PC-3 (cell line): ENCODE measurements around the gene P4HB. TPM values are rescaled to one million over a fixed set of nuclear protein-coding genes. Genes with fewer than 3 reads are reported as not detected.

ENCODE experiments used
- ATAC-seq: fragments of 200-7000 bp; cut with Tn5 transposase; 2 replicates; pipeline ENCODE4 v1.9.1; 2020; ENCODE audit warnings: mild to moderate bottlenecking, moderate library complexity
- BruUV-seq: library from RNA; stranded (reverse); fragments of 400-500 nt; replicated peaks from 2 replicates; lab custom pipeline; 2021; lab: Mats Ljungman, UMichigan
- CTCF ChIA-PET: fragments of 300-600 bp; sonication (Branson Sonifier 250); formaldehyde crosslinking; loops from one replicate; lab custom pipeline; 2022; ENCODE audit warnings: antibody characterized with exemption; lab: Charles Lee
- POLR2A ChIA-PET: fragments of 300-600 bp; sonication (Branson Sonifier 250); formaldehyde crosslinking; loops from one replicate; lab custom pipeline; 2022; ENCODE audit warnings: antibody characterized with exemption; ENCODE audit not compliant: unreplicated experiment; lab: Charles Lee
- DNase-seq: peaks from one replicate; pipeline ENCODE4 v3.0.0-alpha.2; 2015
- H2AFZ ChIP-seq: fragments of 300-600 bp; sonication (generic); 2 replicates; pipeline ENCODE4 v1.6.0; 2016; ENCODE audit warnings: antibody characterized with exemption, low read length
- H3F3A ChIP-seq: fragments of 300-600 bp; sonication (generic); one replicate; pipeline ENCODE4 v1.6.0; 2017; ENCODE audit warnings: antibody characterized with exemption, low read length, control low read depth, mild to moderate bottlenecking; ENCODE audit not compliant: unreplicated experiment
- H3K27ac ChIP-seq: fragments of 300-600 bp; sonication (generic); 2 replicates; pipeline ENCODE4 v1.5.1; 2016; ENCODE audit warnings: mild to moderate bottlenecking, low read length
- H3K27me3 ChIP-seq: fragments of 300-600 bp; sonication (generic); 2 replicates; pipeline ENCODE4 v1.6.1; 2016; ENCODE audit warnings: low read length, mixed read lengths
- H3K36me3 ChIP-seq: fragments of 300-600 bp; sonication (generic); 2 replicates; pipeline ENCODE4 v1.6.1; 2016; ENCODE audit warnings: low read depth, mixed run types, low read length, mixed read lengths
- H3K4me1 ChIP-seq: fragments of 300-600 bp; sonication (generic); 2 replicates; pipeline ENCODE4 v1.5.1; 2016; ENCODE audit warnings: low read length; ENCODE audit not compliant: insufficient read depth
- H3K4me2 ChIP-seq: fragments of 300-600 bp; sonication (generic); 2 replicates; pipeline ENCODE4 v1.6.0; 2016; ENCODE audit warnings: low read length
- H3K4me3 ChIP-seq: fragments of 300-600 bp; sonication (generic); 2 replicates; pipeline ENCODE4 v1.5.1; 2016; ENCODE audit warnings: mild to moderate bottlenecking, low read length, mixed read lengths
- H3K79me2 ChIP-seq: fragments of 300-600 bp; sonication (generic); 2 replicates; pipeline ENCODE4 v1.6.1; 2017; ENCODE audit warnings: low read length, mixed read lengths
- H3K9ac ChIP-seq: fragments of 300-600 bp; sonication (generic); 2 replicates; pipeline ENCODE4 v1.6.0; 2016; ENCODE audit warnings: mild to moderate bottlenecking, low read length
- H3K9me2 ChIP-seq: fragments of 300-600 bp; sonication (generic); replicated peaks from 2 replicates; pipeline ENCODE4 v1.6.1; 2016; ENCODE audit warnings: mixed run types, low read length, mixed read lengths
- H3K9me3 ChIP-seq: fragments of 300-600 bp; sonication (generic); 2 replicates; pipeline ENCODE4 v1.6.1; 2016; ENCODE audit warnings: low read length, mixed read lengths
- H4K20me1 ChIP-seq: fragments of 300-600 bp; sonication (generic); 2 replicates; pipeline ENCODE4 v1.6.1; 2016; ENCODE audit warnings: low read length, mixed read lengths
- EZH2 ChIP-seq: fragments of 300-600 bp; sonication (generic); IDR thresholded peaks from one replicate; pipeline ENCODE4 v1.6.1; 2017; ENCODE audit warnings: antibody characterized with exemption, mild to moderate bottlenecking, low read length; ENCODE audit not compliant: unreplicated experiment
- EZH2phosphoT487 ChIP-seq: fragments of 300-600 bp; sonication (generic); IDR thresholded peaks from 2 replicates; pipeline ENCODE4 v1.6.1; 2018; ENCODE audit warnings: mild to moderate bottlenecking, antibody characterized with exemption, low read length, borderline replicate concordance
- intact Hi-C: fragments of 100-400 bp; cut with micrococcal nuclease; formaldehyde crosslinking; loops from 2 replicates; pipeline ENCODE4 v1.9.0; 2023
- total RNA-seq: library from RNA; depleted of rRNA; stranded (reverse); fragments of >200 nt; gene quantifications from 2 replicates; pipeline ENCODE4 v1.2.3, GENCODE V29; 2014
- TF ChIP-seq, protein P1 (sequence below): fragments of 300-600 bp; sonication (generic); conservative IDR thresholded peaks from 2 replicates; pipeline ENCODE4 v1.5.1; 2017; ENCODE audit warnings: antibody characterized with exemption, low read depth, mild to moderate bottlenecking, low read length

Gene P4HB
- total RNA-seq, 1 experiment from 2014 or later, result 1,089 TPM

DNA sequence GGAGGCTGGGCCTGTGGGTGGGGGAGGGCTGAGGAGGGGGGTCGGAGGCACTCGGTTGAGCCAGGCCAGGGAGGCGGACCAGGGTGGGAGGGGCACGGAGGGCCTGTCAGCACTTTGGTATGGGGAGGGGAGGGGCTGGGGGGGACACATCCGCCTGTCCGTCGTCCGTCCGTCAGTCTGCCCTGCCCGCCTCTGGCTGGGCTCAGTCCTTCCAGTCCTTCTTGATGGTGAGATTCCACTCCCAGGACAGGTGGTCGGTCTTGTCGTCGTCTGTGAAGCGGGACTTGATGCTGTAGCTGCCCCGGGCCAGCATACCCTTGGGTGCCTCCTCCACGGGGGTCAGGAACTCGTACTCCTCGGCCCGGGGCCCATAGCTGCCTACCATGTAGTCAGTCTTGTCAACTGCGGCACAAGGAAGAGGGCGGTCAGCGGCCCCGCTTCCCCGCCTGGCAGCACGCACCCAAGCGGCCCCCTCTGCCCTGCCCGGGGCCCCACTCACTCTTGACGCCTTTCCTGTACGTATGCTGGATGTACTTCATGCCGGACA lies 8.4 kb upstream of the P4HB start:
- TSS peak; percentile 55 for BruUV-seq
- Histone ChIP-seq H3K4me3 (peak overlapping the region; percentile 95), H3F3A (peaks cover 22% of the 10 kb centered on the region), H3K79me2 (peaks cover 41% of the 10 kb centered on the region), H3K27ac (peak overlapping the region; percentile 95), H3K4me1 (peaks cover 60% of the 10 kb centered on the region), H2AFZ (no peak overlapping the region), H4K20me1 (peaks cover 6% of the 10 kb centered on the region; the same call in 1 of the 2 replicates), H3K9me3 (no peaks in the 10 kb centered on the region), H3K9me2 (no peaks in the 10 kb centered on the region), H3K27me3 (no peaks in the 10 kb centered on the region), H3K4me2 (peak overlapping the region; percentile 98), H3K36me3 (peaks cover 10% of the 10 kb centered on the region; the same call in 1 of the 2 replicates), H3K9ac (peak overlapping the region; percentile 98; the same call in 1 of the 2 replicates)
- no peak for TF ChIP-seq EZH2phosphoT487
- TF ChIP-seq EZH2, result no peak
- TF ChIP-seq, protein P1, sequence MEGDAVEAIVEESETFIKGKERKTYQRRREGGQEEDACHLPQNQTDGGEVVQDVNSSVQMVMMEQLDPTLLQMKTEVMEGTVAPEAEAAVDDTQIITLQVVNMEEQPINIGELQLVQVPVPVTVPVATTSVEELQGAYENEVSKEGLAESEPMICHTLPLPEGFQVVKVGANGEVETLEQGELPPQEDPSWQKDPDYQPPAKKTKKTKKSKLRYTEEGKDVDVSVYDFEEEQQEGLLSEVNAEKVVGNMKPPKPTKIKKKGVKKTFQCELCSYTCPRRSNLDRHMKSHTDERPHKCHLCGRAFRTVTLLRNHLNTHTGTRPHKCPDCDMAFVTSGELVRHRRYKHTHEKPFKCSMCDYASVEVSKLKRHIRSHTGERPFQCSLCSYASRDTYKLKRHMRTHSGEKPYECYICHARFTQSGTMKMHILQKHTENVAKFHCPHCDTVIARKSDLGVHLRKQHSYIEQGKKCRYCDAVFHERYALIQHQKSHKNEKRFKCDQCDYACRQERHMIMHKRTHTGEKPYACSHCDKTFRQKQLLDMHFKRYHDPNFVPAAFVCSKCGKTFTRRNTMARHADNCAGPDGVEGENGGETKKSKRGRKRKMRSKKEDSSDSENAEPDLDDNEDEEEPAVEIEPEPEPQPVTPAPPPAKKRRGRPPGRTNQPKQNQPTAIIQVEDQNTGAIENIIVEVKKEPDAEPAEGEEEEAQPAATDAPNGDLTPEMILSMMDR, result no peak
- ChIA-PET POLR2A (no interaction called here), CTCF (no interaction called here)
- intact Hi-C loops, result no loop called here
- DNase-seq (peak; percentile 86), ATAC-seq (peak; percentile 24)

GRCh38 chr17:81867991-81868673 lies 7.8 kb upstream of the P4HB start:
- POLR2A ChIA-PET, result no interaction called here
- TF ChIP-seq, protein P1, result no peak
- no peak for TF ChIP-seq EZH2
- TF ChIP-seq EZH2phosphoT487, result no peak
- H2AFZ ChIP-seq, result no peak overlapping the region
- peaks cover 15% of the 10 kb centered on the region; the same call in 1 of the 2 replicates for H3K36me3 ChIP-seq
- no peaks in the 10 kb centered on the region for H3K9me2 ChIP-seq
- H3K27me3 ChIP-seq, result no peaks in the 10 kb centered on the region
- ATAC-seq (peak; percentile 3), DNase-seq (no peak)
- no TSS peak for BruUV-seq
- H3K79me2 ChIP-seq, result peaks cover 47% of the 10 kb centered on the region
- intact Hi-C loops, result no loop called here
- peaks cover 22% of the 10 kb centered on the region for H3F3A ChIP-seq
- peak overlapping the region; percentile 59 for H3K4me2 ChIP-seq
- CTCF ChIA-PET, result no interaction called here
- H3K4me1 ChIP-seq, result peaks cover 61% of the 10 kb centered on the region
- peak overlapping the region; percentile 95 for H3K27ac ChIP-seq
- peaks cover 6% of the 10 kb centered on the region; the same call in 1 of the 2 replicates for H4K20me1 ChIP-seq
- no peak overlapping the region for H3K4me3 ChIP-seq
- peak overlapping the region; percentile 21; the same call in 1 of the 2 replicates for H3K9ac ChIP-seq
- no peaks in the 10 kb centered on the region for H3K9me3 ChIP-seq
